Mononuclear cell (primary cell): ENCODE results near the gene NEUROD1. TPM values are rescaled to one million over a fixed set of nuclear protein-coding genes. Genes with fewer than 3 reads are reported as not detected.

ENCODE experiments used
- H3K27me3 ChIP-seq: 2 replicates; pipeline ENCODE4 v1.6.0; 2011; ENCODE audit warnings: low read length, control low read depth; ENCODE audit not compliant: insufficient read depth
- H3K4me1 ChIP-seq: 2 replicates; pipeline ENCODE4 v1.5.1; 2011; ENCODE audit warnings: mild to moderate bottlenecking, low read length, control low read depth; ENCODE audit not compliant: insufficient read depth
- H3K4me3 ChIP-seq: 2 replicates; pipeline ENCODE4 v1.5.1; 2011; ENCODE audit warnings: mild to moderate bottlenecking, low read length, moderate library complexity
- H3K9me3 ChIP-seq: 2 replicates; pipeline ENCODE4 v1.5.1; 2011; ENCODE audit warnings: low read depth, mild to moderate bottlenecking, control low read depth, low read length
- total RNA-seq: library from RNA; depleted of rRNA; stranded (reverse); fragments of >200 nt; gene quantifications from one replicate; pipeline ENCODE4 v1.2.3, GENCODE V29; 2012

The NEUROD1 gene
- total RNA-seq, 1 donor: not detected

DNA sequence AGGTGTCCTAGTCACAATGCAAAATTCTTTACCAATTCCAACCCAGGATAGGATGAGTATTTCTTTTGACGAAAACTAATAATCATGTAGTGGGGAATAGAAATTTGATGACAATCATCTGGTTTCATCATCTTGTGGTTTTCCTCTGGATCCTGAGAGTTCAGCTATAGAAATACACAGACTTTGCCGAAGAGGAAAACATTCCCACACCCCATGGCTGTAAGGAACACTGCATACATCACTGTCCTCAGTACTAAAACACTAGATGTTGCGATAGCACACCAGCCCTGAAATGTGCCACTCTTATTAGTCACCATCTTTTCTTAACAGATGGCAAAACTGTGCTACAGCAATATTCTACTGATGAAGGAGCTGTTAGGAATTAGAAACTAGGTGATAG is 52.8 kb downstream of the NEUROD1 start:
- H3K9me3 ChIP-seq: no peaks in the 10 kb centered on the region
- H3K4me1 ChIP-seq: no peaks in the 10 kb centered on the region
- H3K27me3 ChIP-seq: peaks cover 8% of the 10 kb centered on the region
- H3K4me3 ChIP-seq: no peak overlapping the region

DNA sequence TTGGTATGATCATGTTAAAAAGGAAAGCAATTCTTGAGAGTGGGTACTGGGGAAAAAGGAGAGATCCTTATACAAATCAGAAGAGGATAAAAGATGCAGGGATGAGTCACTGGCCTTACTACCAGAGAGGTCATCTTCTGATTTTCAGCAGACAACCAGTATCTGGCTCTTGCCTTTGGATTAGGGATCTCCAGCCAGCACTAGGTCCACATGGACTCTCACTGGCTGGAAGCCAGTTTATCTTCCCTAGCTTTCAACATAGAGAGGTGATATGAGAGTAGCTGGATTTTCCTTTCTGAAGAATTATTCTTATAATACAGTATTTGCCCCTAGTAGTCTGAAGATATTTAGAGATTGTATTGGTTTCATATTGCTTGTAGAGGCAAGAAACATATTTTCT is 53.6 kb downstream of the NEUROD1 start:
- no peak overlapping the region for H3K4me3 ChIP-seq
- no peaks in the 10 kb centered on the region for H3K9me3 ChIP-seq
- H3K4me1 ChIP-seq: no peaks in the 10 kb centered on the region
- H3K27me3 ChIP-seq: peaks cover 8% of the 10 kb centered on the region

Other genes with a start within 250 kb of the NEUROD1 start
- 138 TPM for gene ITGA4, start 223.1 kb downstream of the NEUROD1 start, total RNA-seq
- 0.21 TPM for gene CERKL, start 23.4 kb downstream of the NEUROD1 start, total RNA-seq
- gene ITPRID2, start 211.2 kb upstream of the NEUROD1 start, total RNA-seq: 96.4 TPM